GM21381 (cell line): Measurements from ENCODE around the gene PTPRG.

Source experiments
- ATAC-seq: cut with Tn5 transposase; IDR thresholded peaks from one replicate; pipeline ENCODE4 v1.9.1; 2021; ENCODE audit warnings: mild to moderate bottlenecking, moderate library complexity; ENCODE audit not compliant: unreplicated experiment

PTPRG gene

DNA sequence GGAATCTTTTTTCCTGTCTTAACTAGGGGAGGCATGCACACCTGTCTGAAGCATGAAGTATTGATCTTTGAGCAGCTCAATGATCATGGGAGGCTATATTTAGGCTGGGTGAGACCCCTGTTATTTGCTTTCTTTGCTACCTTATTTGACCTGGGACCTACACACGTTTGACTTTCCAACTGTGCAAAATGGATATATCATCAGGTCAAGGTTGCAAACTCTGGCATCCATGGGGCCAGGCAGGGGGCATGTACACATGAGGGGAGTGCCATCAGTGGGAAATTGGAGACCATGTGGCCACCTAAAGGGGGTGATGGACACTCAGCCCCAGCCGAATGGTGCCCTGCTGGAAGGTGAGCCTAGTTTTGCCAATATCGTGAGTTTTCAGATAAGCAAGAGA, 637.8 kb downstream of the PTPRG start:
- ATAC-seq: no peak

DNA sequence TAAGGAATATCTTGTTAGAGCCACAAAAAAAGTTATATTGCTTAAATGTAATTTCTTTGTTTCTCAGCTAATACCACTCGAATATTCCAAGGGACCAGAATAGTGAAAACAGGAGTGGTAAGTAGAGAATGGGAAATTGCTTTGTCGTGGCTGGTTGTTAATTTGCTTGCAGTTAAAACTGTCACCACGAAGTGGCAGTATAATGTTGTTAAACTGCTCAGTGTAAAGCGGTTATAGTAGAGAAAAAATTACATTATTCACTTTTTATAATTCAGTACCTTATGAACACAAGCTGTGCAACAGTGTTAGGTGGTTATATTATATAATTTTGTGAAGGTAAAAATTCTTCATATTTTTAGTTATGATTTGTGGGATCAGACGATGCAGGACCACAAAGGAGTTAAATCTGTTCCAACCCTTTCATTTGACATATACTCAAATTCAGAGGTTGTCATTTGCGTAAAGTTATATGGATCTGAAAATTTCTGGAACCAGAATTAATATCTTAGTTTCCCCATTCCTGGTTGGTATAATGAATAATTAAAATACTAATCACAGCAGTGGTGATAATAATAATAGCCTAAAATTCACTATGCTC, 640.2 kb downstream of the PTPRG start:
- no peak for ATAC-seq

DNA sequence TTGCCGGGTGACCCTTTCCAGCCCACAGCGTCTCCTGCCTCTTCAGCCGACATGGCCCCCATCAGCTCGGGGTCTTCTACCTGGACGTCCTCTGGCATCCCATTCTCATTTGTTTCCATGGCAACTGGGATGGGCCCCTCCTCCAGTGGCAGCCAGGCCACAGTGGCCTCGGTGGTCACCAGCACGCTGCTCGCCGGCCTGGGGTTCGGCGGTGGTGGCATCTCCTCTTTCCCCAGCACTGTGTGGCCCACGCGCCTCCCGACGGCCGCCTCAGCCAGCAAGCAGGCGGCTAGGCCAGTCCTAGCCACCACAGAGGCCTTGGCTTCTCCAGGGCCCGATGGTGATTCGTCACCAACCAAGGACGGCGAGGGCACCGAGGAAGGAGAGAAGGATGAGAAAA, 641.8 kb downstream of the PTPRG start:
- no peak for ATAC-seq

DNA sequence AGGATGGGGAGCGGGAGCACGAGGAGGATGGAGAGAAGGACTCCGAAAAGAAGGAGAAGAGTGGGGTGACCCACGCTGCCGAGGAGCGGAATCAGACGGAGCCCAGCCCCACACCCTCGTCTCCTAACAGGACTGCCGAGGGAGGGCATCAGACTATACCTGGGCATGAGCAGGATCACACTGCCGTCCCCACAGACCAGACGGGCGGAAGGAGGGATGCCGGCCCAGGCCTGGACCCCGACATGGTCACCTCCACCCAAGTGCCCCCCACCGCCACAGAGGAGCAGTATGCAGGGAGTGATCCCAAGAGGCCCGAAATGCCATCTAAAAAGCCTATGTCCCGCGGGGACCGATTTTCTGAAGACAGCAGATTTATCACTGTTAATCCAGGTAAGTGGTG, 642.2 kb downstream of the PTPRG start:
- ATAC-seq: no peak

DNA sequence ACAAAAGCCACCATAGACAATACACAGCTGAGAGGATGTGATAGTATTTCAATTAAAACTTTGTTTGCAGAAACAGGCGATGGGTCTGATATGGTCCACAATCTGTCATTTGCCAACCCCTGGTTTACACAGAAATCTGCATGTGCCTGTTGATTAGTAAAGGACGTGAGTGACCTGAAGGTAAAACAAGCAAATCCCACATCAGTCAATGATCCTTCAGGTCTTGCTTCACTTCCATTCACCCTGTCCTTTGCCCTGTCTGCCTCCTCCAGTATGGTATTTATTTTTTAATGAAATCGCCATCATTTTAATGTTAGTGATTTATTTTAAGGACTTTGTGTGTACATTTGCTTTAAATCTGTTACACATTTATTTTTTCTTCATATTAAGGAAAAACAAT, 645.8 kb downstream of the PTPRG start:
- ATAC-seq: no peak

DNA sequence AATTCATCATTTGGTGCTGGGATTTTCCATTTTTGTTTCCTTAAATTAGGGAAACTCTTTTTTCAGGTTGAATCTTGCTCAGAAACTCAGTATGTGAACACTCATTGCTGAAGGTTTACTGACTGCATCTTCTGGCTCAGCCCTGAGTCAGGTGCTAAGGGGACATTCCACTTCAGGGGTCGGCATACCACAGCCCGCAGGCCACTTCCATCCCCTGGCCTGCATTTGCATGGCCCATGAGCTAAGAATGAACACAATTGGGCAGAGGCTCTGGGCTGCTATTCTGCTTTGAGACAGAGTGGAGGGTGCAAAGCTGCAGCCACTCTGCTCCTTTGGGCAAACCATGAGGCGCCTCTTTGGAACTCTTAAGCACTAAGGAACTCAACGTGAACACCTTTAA, 647.0 kb downstream of the PTPRG start:
- no peak for ATAC-seq

DNA sequence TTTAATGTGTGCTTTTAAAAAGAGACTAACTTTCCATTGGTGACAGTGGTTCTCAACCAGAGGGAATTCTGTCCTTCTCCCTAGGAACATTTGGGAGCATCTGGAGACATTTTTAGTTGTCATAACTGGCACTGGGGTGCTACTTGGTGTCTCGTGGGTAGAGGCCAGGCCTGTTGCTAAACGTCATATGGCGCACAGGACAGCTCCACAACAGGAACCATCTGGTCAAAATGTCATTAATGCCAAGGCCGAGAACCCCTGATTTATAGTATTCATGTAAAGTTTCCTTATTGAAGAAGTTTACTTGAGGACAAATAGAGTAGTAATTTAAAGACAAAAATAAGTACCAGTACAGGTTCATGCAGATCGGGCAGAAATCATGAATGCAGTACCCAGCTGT, 647.7 kb downstream of the PTPRG start:
- ATAC-seq: no peak

DNA sequence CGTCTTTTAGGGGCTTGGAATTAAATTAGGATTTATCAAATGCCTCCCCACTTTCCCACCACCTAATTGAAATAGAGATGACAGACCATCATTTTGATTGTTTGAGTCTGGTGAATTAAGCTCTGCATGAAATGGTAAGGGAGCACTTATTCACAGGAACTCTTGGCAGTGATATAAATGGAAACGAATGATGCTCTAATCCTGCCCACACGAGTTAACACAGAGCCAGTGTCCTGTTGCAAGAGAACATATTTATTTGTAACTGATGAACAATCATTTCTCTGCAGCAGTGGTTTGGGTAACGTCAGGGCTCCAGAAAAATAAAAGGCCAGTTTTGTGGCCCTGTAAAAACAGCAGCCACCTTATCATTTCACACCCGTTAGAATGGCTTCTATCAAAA, 648.6 kb downstream of the PTPRG start:
- ATAC-seq: no peak

DNA sequence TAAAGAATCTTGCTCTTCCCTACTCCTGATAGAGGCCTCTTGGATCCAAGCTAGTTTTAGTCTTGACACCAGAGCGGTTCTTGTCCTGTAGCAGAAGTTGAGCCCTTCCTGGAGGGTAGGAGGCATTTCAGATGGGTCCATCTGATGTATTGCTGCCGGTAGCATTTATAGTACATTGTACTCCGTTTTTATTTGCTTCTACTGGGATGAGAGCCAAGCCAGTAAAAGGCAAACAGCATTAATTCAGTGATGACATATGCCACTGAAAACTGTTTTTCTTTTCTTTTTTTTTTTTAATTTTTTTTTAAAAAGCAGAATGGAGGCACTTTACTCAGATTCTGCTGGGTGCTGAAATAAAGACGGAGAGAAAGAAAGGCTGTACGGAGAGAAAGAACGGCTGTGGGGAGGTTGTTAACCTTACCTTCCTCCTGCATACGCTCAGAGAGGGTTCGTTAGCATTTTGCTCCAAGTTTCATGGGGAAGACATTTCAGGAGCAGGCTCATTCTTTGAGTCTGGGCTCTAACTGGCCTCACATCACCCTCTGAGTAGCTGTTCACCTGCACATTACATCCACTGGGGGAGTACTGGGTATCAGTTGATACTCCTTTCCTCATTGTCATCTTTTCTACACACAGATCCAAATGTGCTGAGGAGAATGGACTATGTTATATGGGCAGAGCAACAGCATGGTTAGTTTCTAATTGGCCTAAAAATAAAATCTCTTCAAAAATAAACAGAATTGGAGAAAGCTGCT, 650.5 kb downstream of the PTPRG start:
- no peak for ATAC-seq

DNA sequence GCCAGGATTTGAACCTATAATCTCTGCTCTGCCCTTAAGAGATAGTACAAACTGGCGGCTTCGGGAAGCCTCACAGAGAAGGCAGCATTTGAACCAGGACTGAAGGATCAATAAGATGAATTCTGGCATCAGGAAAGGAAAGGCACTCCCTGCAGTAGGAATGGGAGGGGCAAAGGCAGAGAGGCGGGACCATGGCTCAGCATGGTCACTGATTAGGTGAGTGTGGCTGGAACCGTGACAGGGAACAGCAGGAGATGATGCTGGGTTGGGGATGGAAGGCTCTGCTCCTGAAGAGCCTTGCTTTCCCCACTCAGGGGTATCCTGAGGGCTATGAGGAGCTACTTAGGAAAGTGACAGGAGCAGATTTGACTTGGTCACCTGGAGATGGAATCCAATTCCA, 653.5 kb downstream of the PTPRG start:
- no peak for ATAC-seq

DNA sequence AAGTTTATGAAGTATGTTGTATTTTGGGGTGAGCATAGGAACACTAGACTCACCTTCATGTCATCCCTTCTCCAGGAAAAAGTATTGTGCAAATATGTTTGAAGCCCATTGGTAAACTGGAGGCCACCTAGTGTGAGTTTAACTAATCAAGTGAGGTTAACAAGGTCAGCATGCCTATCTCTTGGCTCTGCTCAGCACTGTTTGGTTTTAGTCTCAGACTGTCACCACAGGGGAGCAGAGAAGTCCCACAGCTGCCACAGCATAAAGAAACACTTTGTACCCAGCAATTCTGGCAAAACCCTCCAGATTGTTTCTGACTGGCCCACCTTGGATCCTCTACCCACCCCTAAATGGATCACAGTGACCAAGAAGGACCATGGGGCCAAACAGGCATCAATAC, 659.2 kb downstream of the PTPRG start:
- no peak for ATAC-seq

DNA sequence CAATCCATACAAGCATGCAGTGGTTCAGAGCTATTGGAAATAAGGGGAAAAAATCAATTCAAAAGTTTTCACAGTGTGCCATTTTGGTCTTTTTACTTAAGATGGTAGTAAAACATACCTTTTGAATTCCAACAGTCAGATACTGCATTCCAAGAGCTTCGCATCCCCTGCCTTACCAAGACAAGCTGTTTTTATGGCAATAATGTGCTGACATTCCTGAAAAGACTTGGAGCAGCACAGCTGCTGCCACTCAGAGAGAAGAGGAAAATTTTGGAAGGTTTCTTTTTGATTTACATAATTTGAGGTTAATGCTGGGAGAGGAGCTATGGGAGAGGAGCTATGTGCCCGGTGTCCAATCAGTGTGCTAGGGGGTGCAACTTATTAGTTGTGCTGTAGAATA, 663.7 kb downstream of the PTPRG start:
- no peak for ATAC-seq

DNA sequence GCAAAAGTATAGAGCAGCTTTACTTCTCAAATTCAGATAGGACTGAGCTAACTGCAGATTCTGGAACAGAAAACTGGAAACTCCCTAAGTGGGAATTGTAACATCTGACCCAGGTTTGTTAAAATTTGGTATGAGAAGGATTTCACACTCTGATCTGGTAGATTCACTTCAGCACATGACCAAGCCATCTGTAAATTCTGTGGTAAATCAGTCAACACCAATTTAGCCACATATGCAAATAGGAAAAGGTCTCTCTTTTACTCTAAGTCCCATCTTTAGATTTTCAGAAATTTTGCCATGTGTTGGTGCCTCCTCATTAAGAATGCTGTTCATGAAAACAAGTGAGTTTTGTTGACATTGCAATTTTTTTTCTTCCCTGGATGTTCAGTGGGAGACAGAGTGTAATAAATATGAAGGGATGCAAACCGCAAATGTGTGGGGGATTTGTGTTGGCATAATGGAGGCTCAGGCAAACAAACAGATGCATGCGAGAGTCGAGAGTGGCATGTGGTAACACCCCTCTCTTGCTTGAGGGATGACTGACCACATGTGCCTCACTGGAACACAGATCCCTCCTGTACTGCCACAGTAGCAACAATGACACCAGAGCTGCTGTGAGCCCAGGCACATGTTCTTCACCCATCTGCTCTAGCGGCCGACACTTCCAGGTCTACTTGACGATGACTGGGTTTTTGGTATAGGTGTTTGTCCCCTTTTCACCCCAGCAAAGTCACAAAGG, 665.4 kb downstream of the PTPRG start:
- no peak for ATAC-seq

DNA sequence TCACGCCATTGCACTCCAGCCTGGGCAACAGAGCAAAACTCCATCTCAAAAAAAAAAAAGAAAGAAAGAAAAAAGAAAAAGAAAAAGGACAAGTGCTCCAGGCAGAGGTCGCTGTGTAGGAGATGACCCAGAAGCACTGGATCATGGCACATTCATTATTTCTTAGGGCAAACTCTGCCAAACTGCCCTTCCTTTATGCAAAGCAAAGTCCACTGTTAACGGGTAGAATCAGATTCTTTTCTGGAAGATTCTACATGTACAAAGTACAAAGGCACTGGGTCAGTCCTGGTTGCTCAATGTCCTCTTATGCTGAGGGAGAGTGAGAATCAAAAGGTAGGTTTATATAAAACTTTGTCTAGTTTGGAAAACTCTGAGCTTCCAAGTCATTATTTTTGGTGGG, 667.1 kb downstream of the PTPRG start:
- ATAC-seq: no peak

DNA sequence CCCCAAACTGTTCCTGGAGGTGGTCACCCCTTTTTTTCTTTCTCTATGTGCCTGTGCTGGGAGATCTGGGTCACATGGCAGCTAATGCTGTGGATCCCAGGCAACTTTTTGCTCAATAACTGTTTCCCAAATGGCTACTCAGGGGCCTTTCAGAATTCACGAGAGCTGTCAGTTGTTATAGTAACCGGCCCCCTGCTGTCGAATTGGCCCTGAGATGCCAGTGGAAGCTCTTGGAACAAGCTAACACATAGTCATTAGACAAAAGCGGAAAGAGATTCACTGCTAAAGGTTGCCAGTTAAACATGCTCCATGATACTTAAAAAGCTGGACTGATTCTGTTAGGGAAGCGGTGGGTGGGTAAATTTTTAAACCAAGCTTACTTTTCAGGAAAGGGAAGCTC, 667.8 kb downstream of the PTPRG start:
- ATAC-seq: no peak

DNA sequence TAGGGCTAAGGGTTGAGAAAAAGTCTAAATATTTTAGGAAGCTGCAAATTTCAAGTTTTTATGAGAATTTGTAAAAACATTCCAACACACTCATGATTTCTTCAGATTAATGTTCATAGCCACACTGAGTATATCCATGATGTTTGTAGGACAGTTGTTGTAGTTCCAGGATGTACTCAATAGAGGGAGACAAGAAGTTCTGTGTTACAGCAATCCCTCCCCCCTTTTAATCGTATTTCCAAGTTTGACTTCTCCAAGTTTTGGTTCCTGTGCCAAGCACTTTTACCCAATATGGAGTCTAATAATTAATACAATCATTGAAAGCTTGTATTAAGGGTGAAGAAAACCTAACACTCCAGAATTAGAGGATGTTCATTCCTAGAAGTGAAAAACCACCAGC, 668.5 kb downstream of the PTPRG start:
- no peak for ATAC-seq

DNA sequence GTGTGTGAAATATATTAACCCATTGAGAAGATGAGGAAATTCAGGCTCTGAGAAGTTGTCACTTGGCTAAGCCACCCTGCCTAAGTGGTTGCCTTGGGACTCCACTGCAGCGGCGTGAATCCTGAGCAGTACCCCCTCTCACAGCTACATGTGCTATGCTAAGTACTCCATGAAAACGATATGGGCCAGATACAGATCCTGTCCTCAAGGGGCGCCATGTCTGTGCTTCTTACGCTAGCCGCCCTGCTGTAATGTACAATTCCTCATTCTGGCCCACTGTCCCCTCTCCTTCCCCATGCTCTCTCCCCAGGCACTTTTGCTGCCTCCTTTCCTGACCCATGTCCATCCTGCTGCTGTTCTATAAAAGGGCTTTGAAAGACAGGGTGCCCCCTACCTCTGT, 671.7 kb downstream of the PTPRG start:
- ATAC-seq: no peak

DNA sequence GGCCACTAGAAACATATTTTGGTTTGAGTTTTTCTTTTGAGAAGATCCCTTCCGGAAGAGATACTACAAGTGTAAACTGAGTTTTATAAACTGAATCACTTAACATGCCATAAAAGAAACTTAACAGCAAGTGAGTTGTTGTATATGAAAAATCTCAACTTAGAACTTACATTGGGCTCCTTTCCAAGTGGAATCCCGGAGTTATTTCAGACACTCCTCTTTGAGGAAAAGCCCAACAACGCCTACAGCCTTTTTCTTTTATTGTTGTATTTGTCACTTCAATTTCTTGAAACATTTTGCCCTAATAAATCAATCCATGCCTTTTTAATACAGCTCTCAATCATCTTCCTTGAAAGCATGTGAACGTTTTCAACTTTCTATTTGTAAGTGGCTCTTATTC, 674.6 kb downstream of the PTPRG start:
- ATAC-seq: no peak

DNA sequence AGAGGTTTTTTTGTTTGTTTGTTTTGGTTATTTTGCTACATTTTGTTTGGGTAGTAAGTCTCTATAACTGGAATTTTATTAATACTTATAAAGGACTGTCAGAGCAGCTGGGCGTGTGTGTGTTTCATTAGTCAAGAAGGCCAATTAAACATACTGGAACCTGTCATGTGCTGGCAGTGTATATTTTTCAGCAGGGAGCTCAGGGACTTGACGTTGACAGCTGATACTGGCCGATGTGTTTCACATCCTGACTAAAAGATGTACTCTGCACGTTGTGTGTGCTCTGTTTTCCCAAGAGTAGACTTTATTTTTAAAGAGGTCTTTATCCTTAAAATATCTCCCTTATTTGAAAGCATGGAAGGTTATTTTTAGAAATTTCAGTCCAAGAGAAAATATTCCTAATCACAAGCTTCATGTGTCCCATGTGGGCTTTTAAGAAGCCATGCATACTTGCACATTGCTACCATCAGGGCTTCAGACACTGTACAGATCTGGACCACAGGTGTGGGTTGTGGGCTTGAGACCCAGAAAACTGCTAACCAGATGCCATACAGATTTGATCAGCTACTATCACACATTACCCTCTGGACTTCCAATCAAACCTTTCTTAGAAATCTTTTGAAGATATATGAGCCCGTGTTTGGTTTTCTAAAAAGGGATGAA, 676.0 kb downstream of the PTPRG start:
- no peak for ATAC-seq

DNA sequence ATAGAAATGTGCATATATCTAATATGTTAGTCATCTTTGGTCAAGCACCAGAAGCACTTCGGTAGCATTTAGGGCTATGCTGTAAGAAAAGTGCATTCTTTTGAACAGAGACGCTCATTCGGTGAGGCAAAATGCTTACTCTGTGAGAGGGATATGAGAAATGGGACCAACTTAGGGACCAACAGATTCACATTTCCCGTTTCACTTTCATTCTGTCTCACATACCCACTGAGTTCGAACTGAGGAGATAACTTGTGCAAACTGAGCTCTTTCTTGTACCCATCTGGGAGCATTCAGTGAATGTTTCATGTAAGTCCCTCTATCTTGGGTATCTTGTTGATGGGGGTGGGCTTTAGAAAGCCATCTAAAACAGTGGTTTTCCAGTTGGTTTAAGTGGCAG, 676.6 kb downstream of the PTPRG start:
- peak; percentile 58 for ATAC-seq

DNA sequence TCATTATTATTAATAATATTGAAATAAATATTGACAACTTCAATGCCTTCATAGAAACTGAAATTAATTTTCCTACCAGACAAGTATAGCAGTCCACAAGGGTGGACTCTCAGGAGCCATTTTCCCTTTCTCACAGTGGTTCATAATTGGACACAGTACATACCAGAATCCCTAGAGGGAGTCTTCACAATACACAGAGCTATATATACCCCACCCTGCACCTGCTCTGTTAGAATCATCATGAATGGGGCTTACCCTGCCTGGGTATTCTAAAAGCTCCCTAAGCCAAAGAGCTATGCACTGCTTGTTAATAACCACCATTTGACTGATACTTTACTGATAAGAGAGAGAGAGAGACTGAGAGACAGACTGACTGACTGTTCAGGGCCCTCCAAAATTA, 677.1 kb downstream of the PTPRG start:
- ATAC-seq: no peak

DNA sequence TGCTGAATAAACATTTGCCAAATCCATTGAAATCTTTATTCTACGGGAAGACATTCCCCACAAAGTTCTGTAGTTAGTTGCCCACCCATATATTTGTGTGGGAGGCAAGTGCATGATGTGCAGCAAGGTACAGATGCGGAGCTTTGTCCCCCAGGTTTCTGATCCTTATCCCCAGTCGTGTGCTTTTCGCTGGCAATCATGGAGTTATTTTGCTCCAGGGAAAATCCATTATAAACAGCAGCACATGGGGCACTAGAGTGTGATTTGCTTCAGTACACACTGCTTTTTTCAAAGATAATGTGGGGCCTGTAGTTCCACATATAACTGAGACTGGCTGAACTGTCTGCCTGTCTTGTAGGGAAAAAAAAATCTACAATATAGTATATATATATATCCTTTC, 679.9 kb downstream of the PTPRG start:
- no peak for ATAC-seq
